Measurements from ENCODE around the gene CYP11A1.

Gene CYP11A1

GRCh38 chr15:74388363-74388951, 21.0 kb upstream of the CYP11A1 start:
- DNase-seq (ENCODE audit: low spot score) (no peak), ATAC-seq (ENCODE audit: low read depth) (no peak)
- TF ChIP-seq CTCF (IDR thresholded peaks at IDR 0.05; ENCODE audit: poor library complexity, severe bottlenecking) = no peak
- Histone ChIP-seq H3K4me1 (ENCODE audit: insufficient read depth, poor library complexity, severe bottlenecking) (peaks cover 40% of the 10 kb centered on the region), H3K27me3 (ENCODE audit: insufficient read depth, poor library complexity, severe bottlenecking) (no peaks in the 10 kb centered on the region), H3K27ac (ENCODE audit: poor library complexity, severe bottlenecking) (peak overlapping the region; percentile 99), H3K36me3 (ENCODE audit: low read depth) (no peaks in the 10 kb centered on the region), H3K9me3 (ENCODE audit: severe bottlenecking) (no peaks in the 10 kb centered on the region), H3K4me3 (ENCODE audit: severe bottlenecking) (no peak overlapping the region)

- ATAC-seq (ENCODE audit: low read depth) = peak; percentile 15
- H3K4me3 ChIP-seq (ENCODE audit: severe bottlenecking) = no peak overlapping the region
- H3K27me3 ChIP-seq (ENCODE audit: insufficient read depth, poor library complexity, severe bottlenecking) = no peaks in the 10 kb centered on the region
- peaks cover 44% of the 10 kb centered on the region for H3K4me1 ChIP-seq (ENCODE audit: insufficient read depth, poor library complexity, severe bottlenecking)
- no peaks in the 10 kb centered on the region for H3K36me3 ChIP-seq (ENCODE audit: low read depth)
- no peak for DNase-seq (ENCODE audit: low spot score)
- no peak for TF ChIP-seq CTCF (IDR thresholded peaks at IDR 0.05; ENCODE audit: poor library complexity, severe bottlenecking)
- H3K27ac ChIP-seq (ENCODE audit: poor library complexity, severe bottlenecking) = peak overlapping the region; percentile 99
- no peaks in the 10 kb centered on the region for H3K9me3 ChIP-seq (ENCODE audit: severe bottlenecking)
Observed at GRCh38 chr15:74387621-74388362, 20.3 kb upstream of the CYP11A1 start.

GRCh38 chr15:74387141-74387541, 19.7 kb upstream of the CYP11A1 start:
- peaks cover 48% of the 10 kb centered on the region for H3K4me1 ChIP-seq (ENCODE audit: insufficient read depth, poor library complexity, severe bottlenecking)

GRCh38 chr15:74386496-74387140, 19.2 kb upstream of the CYP11A1 start:
- ATAC-seq (ENCODE audit: low read depth) = no peak
- peaks cover 48% of the 10 kb centered on the region for H3K4me1 ChIP-seq (ENCODE audit: insufficient read depth, poor library complexity, severe bottlenecking)
- H3K9me3 ChIP-seq (ENCODE audit: severe bottlenecking) = no peaks in the 10 kb centered on the region
- no peak overlapping the region for H3K4me3 ChIP-seq (ENCODE audit: severe bottlenecking)
- peak overlapping the region; percentile 99 for H3K27ac ChIP-seq (ENCODE audit: poor library complexity, severe bottlenecking)
- H3K27me3 ChIP-seq (ENCODE audit: insufficient read depth, poor library complexity, severe bottlenecking) = no peaks in the 10 kb centered on the region
- H3K36me3 ChIP-seq (ENCODE audit: low read depth) = no peaks in the 10 kb centered on the region
- TF ChIP-seq CTCF (IDR thresholded peaks at IDR 0.05; ENCODE audit: poor library complexity, severe bottlenecking) = no peak
- no peak for DNase-seq (ENCODE audit: low spot score)

More at GRCh38 chr15:74387141-74387541, 19.7 kb upstream of the CYP11A1 start:
- ATAC-seq (ENCODE audit: low read depth) (no peak), DNase-seq (ENCODE audit: low spot score) (no peak)
- Histone ChIP-seq H3K36me3 (ENCODE audit: low read depth) (no peaks in the 10 kb centered on the region), H3K27me3 (ENCODE audit: insufficient read depth, poor library complexity, severe bottlenecking) (no peaks in the 10 kb centered on the region), H3K4me3 (ENCODE audit: severe bottlenecking) (no peak overlapping the region), H3K27ac (ENCODE audit: poor library complexity, severe bottlenecking) (peak overlapping the region; percentile 99), H3K9me3 (ENCODE audit: severe bottlenecking) (no peaks in the 10 kb centered on the region)
- no peak for TF ChIP-seq CTCF (IDR thresholded peaks at IDR 0.05; ENCODE audit: poor library complexity, severe bottlenecking)
